Measurements from ENCODE around the gene ART3. TPM values are rescaled to one million over a fixed set of nuclear protein-coding genes. Genes with fewer than 3 reads are reported as not detected.

The ART3 gene
- total and polyA plus RNA-seq, 9 of the 15 experiments (the other 6 are each of a cell fraction or from before 2014, with no cell fraction given) = 0.69 to 1.4 (median 1.1) TPM; not detected in 1

DNA sequence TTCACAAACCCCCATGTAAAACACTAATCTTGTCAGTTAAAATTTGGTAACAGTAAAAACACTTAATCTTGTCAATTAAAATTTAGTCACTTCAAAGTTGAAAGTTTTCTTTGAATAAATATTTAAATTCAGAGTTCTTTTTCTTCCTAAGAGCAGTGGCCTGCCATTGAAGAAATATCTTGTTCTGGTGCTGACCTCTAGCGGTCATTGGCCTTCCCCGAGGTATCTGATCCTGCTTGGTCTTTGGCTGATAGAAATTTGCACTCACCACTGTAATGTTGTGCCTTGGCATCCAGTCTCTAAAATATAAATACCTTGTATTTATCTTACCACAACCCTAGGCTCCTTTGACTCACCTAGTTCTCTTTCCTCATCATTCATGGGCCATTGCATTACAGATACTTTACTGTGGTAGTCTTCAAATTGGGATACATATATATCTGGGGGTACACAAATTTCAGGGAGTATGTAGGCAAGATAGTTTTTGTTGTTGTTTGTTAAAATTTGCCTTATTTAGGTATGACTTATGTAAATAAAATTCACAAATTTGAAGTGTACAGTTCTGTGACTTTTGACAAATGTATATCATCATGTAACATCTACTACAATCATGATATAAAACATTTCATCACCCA is 6.7 kb upstream of the ART3 start (continued):
- TF ChIP-seq, protein P1, sequence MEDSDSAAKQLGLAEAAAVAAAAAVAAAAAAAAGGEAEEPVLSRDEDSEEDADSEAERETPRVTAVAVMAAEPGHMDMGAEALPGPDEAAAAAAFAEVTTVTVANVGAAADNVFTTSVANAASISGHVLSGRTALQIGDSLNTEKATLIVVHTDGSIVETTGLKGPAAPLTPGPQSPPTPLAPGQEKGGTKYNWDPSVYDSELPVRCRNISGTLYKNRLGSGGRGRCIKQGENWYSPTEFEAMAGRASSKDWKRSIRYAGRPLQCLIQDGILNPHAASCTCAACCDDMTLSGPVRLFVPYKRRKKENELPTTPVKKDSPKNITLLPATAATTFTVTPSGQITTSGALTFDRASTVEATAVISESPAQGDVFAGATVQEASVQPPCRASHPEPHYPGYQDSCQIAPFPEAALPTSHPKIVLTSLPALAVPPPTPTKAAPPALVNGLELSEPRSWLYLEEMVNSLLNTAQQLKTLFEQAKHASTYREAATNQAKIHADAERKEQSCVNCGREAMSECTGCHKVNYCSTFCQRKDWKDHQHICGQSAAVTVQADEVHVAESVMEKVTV (CRISPR knock-in tag; IDR thresholded peaks at IDR 0.05) = peak; percentile 72
- TF ChIP-seq, protein P2, sequence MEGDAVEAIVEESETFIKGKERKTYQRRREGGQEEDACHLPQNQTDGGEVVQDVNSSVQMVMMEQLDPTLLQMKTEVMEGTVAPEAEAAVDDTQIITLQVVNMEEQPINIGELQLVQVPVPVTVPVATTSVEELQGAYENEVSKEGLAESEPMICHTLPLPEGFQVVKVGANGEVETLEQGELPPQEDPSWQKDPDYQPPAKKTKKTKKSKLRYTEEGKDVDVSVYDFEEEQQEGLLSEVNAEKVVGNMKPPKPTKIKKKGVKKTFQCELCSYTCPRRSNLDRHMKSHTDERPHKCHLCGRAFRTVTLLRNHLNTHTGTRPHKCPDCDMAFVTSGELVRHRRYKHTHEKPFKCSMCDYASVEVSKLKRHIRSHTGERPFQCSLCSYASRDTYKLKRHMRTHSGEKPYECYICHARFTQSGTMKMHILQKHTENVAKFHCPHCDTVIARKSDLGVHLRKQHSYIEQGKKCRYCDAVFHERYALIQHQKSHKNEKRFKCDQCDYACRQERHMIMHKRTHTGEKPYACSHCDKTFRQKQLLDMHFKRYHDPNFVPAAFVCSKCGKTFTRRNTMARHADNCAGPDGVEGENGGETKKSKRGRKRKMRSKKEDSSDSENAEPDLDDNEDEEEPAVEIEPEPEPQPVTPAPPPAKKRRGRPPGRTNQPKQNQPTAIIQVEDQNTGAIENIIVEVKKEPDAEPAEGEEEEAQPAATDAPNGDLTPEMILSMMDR (IDR thresholded peaks at IDR 0.05 in 2 of 3, conservative IDR thresholded peaks at IDR 0.05 in 1 of 3; ENCODE audit: insufficient read depth in 2 of 3, low read depth in 1 of 3, low read length in 3 of 3) = peak; percentile 69 to 87 (median 71)
- TF ChIP-seq RFX5 (IDR thresholded peaks at IDR 0.05; ENCODE audit: low read depth, low read length) = no peak
- no peak for TF ChIP-seq ZBTB8A (IDR thresholded peaks at IDR 0.05; ENCODE audit: partially characterized antibody)
- TF ChIP-seq SMARCE1 (IDR thresholded peaks at IDR 0.05) = no peak
- TF ChIP-seq NFE2L1 (tag; IDR thresholded peaks at IDR 0.05; ENCODE audit: borderline replicate concordance, low read depth) = no peak
- no peak for TF ChIP-seq NR3C1 (CRISPR knock-in tag; IDR thresholded peaks at IDR 0.05)
- TF ChIP-seq FOXA3 (CRISPR knock-in tag; conservative IDR thresholded peaks at IDR 0.05 in 1 of 2, IDR thresholded peaks at IDR 0.05 in 1 of 2) = no peak
